ENCODE measurements around the gene GAREM2.

DNA sequence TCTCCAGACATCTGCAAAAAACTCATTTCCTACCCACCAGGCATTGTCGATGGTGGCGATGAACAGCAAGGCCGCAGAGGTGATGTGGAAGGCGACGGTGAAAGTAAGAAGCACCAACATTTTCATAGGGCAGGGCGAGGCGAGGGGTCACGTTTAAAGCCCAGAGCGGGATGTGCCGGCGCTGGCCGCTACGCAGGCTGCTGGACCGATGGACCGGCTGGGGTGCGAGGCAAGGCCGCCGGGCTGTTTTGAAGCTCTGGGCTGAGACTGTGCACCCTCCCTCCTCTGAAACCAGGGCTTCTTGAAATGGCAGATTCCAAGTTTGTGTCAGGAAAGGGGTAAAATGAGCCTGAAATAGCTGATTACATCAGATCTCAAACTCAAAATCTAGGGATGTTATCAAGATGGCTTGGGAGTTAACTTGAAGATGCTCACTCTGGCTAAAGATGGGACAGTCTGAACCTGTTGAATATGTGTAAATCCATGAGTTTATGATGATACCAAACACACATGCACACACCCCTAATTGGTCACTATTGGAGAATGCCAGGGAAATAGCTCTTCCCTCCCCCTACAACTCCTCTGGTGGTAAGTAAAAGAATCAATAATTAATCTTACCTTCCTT lies 31.6 kb upstream of the GAREM2 start:
- TF ChIP-seq CTCF (conservative IDR thresholded peaks at IDR 0.05) (no peak), EZH2 (IDR thresholded peaks at IDR 0.05; ENCODE audit: low read depth) (no peak)

All from PC-9 (cell line).